A549 (cell line): Measurements from ENCODE around the gene PRTN3. TPM values are rescaled to one million over a fixed set of nuclear protein-coding genes. Genes with fewer than 3 reads are reported as not detected.
"Not testable (repeated sequence)": the region's sequence is repeated elsewhere in the genome, so short reads cannot be mapped to it uniquely, and the experiment has no call there.

ENCODE experiments used
- ATAC-seq, 2 experiments: fragments of 200-7000 bp in 1 of 2; fragments of >200 bp in 1 of 2; cut with Nextera tagmentation in 1 of 2; cut with Tn5 transposase in 1 of 2; 3 replicates each; pipeline versions ENCODE4 v1.8.0 to v1.9.1; 2018 to 2020; ENCODE audit warnings: mild to moderate bottlenecking in 1 of 2, moderate library complexity in 1 of 2
- CTCF ChIA-PET: fragments of 300-600 bp; sonication (Branson Sonifier 250); formaldehyde crosslinking; extraction: SDS; loops from one replicate; lab custom pipeline; 2021; ENCODE audit warnings: antibody characterized with exemption, inconsistent platforms; lab: Yijun Ruan, JAX
- POLR2A ChIA-PET: fragments of 350-600 bp; formaldehyde crosslinking; extraction: SDS; loops from one replicate; lab custom pipeline; 2021; ENCODE audit warnings: antibody characterized with exemption, inconsistent platforms; lab: Yijun Ruan, JAX
- DNase-seq, 2 experiments: peaks; one replicate each; pipeline versions ENCODE4 v3.0.0 to v3.0.0-alpha.2; 2011 to 2016; ENCODE audit warnings: low read depth in 1 of 2, low spot score in 1 of 2
- FAIRE-seq: peaks from 2 replicates; lab custom pipeline; 2011; peaks lifted over from hg19 to GRCh38; lab: Jason Lieb, UNC
- H3K27ac ChIP-seq, 2 experiments: fragments of >200 bp; sonication (Bioruptor Twin); formaldehyde crosslinking; 3 replicates each; pipeline ENCODE4 v1.5.1; 2016 to 2017
- H3K4me1 ChIP-seq: fragments of >200 bp; sonication (Bioruptor Twin); formaldehyde crosslinking; 3 replicates; pipeline ENCODE4 v1.6.1; 2016
- H3K4me2 ChIP-seq: fragments of >200 bp; sonication (Bioruptor Twin); formaldehyde crosslinking; 3 replicates; pipeline ENCODE4 v1.6.1; 2016
- H3K4me3 ChIP-seq: fragments of >200 bp; sonication (Bioruptor Twin); formaldehyde crosslinking; 3 replicates; pipeline ENCODE4 v1.5.1; 2016
- H3K9me3 ChIP-seq: fragments of >200 bp; sonication (Bioruptor Twin); formaldehyde crosslinking; 3 replicates; pipeline ENCODE4 v1.6.1; 2016
- CHD4 ChIP-seq: fragments of 200-600 bp; sonication (generic); IDR thresholded peaks from 2 replicates; pipeline ENCODE4 v1.6.1; 2016; ENCODE audit warnings: antibody characterized with exemption, mild to moderate bottlenecking, borderline replicate concordance
- EHMT2 ChIP-seq: fragments of 200-600 bp; sonication (generic); IDR thresholded peaks from 2 replicates; pipeline ENCODE4 v1.6.1; 2016; ENCODE audit warnings: antibody characterized with exemption, low read depth, mild to moderate bottlenecking, moderate library complexity
- FOSB ChIP-seq: fragments of 250-450 bp; sonication (Bioruptor Pico); IDR thresholded peaks from 2 replicates; pipeline ENCODE4 v1.5.0; 2020; ENCODE audit warnings: mild to moderate bottlenecking, moderate library complexity
- HEYL ChIP-seq: fragments of 250-450 bp; sonication (Bioruptor Pico); IDR thresholded peaks from 2 replicates; pipeline ENCODE4 v1.8.0; 2021; ENCODE audit warnings: mild to moderate bottlenecking, moderate library complexity
- HMGXB4 ChIP-seq: fragments of 250-450 bp; sonication (Bioruptor Pico); IDR thresholded peaks from 2 replicates; pipeline ENCODE4 v1.5.0; 2021; ENCODE audit warnings: mild to moderate bottlenecking, moderate library complexity, borderline replicate concordance
- HOXB13 ChIP-seq: fragments of 250-450 bp; sonication (Bioruptor Pico); IDR thresholded peaks from 2 replicates; pipeline ENCODE4 v1.5.0; 2020; ENCODE audit warnings: low read depth, mild to moderate bottlenecking, moderate library complexity
- JUN ChIP-seq, 2 experiments: fragments of >200 bp; sonication (Bioruptor Twin); formaldehyde crosslinking; IDR thresholded peaks; 2 replicates in 1 of 2; 3 replicates in 1 of 2; pipeline ENCODE4 v1.6.1; 2016 to 2017
- KDM5A ChIP-seq: fragments of 200-600 bp; sonication (generic); IDR thresholded peaks from 2 replicates; pipeline ENCODE4 v1.6.1; 2016; ENCODE audit warnings: antibody characterized with exemption, mild to moderate bottlenecking
- MAFK ChIP-seq: fragments of 450-650 bp; IDR thresholded peaks from 2 replicates; pipeline ENCODE4 v1.6.1; 2014; ENCODE audit not compliant: partially characterized antibody
- MAZ ChIP-seq: fragments of 150-350 bp; IDR thresholded peaks from 2 replicates; pipeline ENCODE4 v1.6.1; 2014; ENCODE audit warnings: antibody characterized with exemption, low read depth, low read length, borderline replicate concordance
- MYC ChIP-seq: IDR thresholded peaks from 2 replicates; pipeline ENCODE4 v1.6.1; 2012; ENCODE audit warnings: mild to moderate bottlenecking, inconsistent platforms, low read length, improper control_type of control experiment, borderline replicate concordance
- POLR2A ChIP-seq: IDR thresholded peaks from 2 replicates; pipeline ENCODE4 v1.6.1; 2012; ENCODE audit warnings: mild to moderate bottlenecking, low read length
- POLR2AphosphoS2 ChIP-seq: conservative IDR thresholded peaks from 2 replicates; pipeline ENCODE4 v1.6.1; 2012; ENCODE audit warnings: low read length, improper control_type of control experiment, inconsistent platforms
- RAD21 ChIP-seq, 2 experiments: fragments of >200 bp in 1 of 2; sonication (Bioruptor Twin) in 1 of 2; formaldehyde crosslinking in 1 of 2; IDR thresholded peaks in 1 of 2; conservative IDR thresholded peaks in 1 of 2; 2 replicates in 1 of 2; 3 replicates in 1 of 2; pipeline ENCODE4 v1.6.1; 2012 to 2018; ENCODE audit warnings: inconsistent platforms in 1 of 2
- RARB ChIP-seq: fragments of 250-450 bp; sonication (Bioruptor Pico); IDR thresholded peaks from 2 replicates; pipeline ENCODE4 v1.8.0; 2021; ENCODE audit warnings: mild to moderate bottlenecking, moderate library complexity
- REST ChIP-seq: fragments of 200-600 bp; sonication (generic); IDR thresholded peaks from 2 replicates; pipeline ENCODE4 v1.6.1; 2016; ENCODE audit warnings: antibody characterized with exemption, mild to moderate bottlenecking, moderate library complexity
- SMC3 ChIP-seq: fragments of >200 bp; sonication (Bioruptor Twin); formaldehyde crosslinking; IDR thresholded peaks from 3 replicates; pipeline ENCODE4 v1.6.1; 2018; ENCODE audit warnings: inconsistent platforms
- SREBF2 ChIP-seq: fragments of 450-650 bp; IDR thresholded peaks from 2 replicates; pipeline ENCODE4 v1.6.1; 2014; ENCODE audit warnings: mild to moderate bottlenecking, moderate library complexity
- TFCP2L1 ChIP-seq: fragments of 250-450 bp; sonication (Bioruptor Pico); IDR thresholded peaks from 2 replicates; pipeline ENCODE4 v1.5.0; 2021; ENCODE audit warnings: mild to moderate bottlenecking
- ZSCAN20 ChIP-seq: fragments of 250-450 bp; sonication (Bioruptor Pico); IDR thresholded peaks from 2 replicates; pipeline ENCODE4 v1.8.0; 2022; ENCODE audit warnings: mild to moderate bottlenecking, moderate library complexity
- WGBS: methylation state at CpG from one replicate; pipeline ENCODE4 v1.1.6; 2017; ENCODE audit errors: missing lambda C conversion rate; 5-methylcytosine and 5-hydroxymethylcytosine counted together
- polyA plus RNA-seq, 4 experiments: library from polyadenylated mRNA; depleted of rRNA in 3 of 4; stranded (reverse); fragments of >200 nt; fragmentation: RNase III in 1 of 4; extraction: RNeasy Plus Mini Kit Qiagen cat#74134 plus additional on column Dnase treatment in 1 of 4; gene quantifications; 2 replicates in 3 of 4; 3 replicates in 1 of 4; pipeline ENCODE4 v1.2.3, GENCODE V29; 2011 to 2017

PRTN3 gene
- polyA plus RNA-seq, 2 of the 4 experiments (the other 2 are of a cell fraction) = 0.21 to 0.39 TPM

DNA sequence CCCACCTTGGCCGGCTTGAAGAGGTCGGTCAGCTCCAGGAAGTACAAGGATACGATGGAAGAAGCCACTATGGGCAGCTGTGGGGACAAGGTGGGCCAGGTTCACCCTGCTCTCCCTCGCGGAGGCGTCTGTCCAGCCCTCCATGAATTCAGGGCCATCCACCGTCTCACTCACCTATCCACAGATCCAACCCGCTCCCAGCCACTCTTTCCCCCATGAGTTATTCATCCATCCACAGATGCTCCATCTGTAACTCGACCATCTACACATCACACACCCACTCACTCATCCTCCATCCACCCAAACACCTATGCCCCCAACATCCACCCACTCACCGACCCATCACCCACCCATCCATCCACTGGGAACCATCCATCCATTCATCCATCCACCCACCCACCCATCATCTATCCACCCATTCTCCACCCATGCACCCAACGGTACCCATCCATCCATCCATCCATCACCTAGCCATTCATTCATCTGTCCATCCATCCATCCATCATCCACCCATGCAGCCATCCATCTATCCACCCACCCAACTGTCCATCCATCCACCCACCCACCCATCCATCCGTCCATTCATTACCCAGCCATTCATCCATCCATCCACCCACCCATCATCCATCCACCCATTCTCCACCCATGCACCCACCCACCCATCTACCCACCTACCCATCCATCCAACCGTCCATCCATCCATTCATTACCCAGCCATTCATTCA, 24.9 kb upstream of the PRTN3 start:
- TF ChIP-seq SMC3 (no peak), MAZ (no peak), FOSB (CRISPR knock-in tag) (no peak), HMGXB4 (no peak), TFCP2L1 (CRISPR knock-in tag) (no peak), POLR2AphosphoS2 (no peak; the same call in 1 of the 2 replicates), HOXB13 (CRISPR knock-in tag) (no peak), SREBF2 (no peak), JUN (IDR thresholded peaks at IDR 0.05) (no peak), RAD21 (conservative IDR thresholded peaks at IDR 0.05 in 1 of 2, IDR thresholded peaks at IDR 0.05 in 1 of 2) (no peak), EHMT2 (no peak)
- DNase-seq (no peak), ATAC-seq (peak; percentile 6 to 16; a peak in 4 of 6 replicates), FAIRE-seq (no peak)
- Histone ChIP-seq H3K4me2 (no peak overlapping the region), H3K27ac (no peak overlapping the region), H3K9me3 (no peaks in the 10 kb centered on the region), H3K4me3 (no peak overlapping the region), H3K4me1 (no peaks in the 10 kb centered on the region)
- WGBS = 94% methylated on average over 12 of the region's 13 CpGs
- CTCF ChIA-PET = interaction anchor here (1.1 kb wide), 1 partner anchor 17 kb away, joined by 4 read pairs; no protein-coding TSS in a partner anchor
- POLR2A ChIA-PET = no interaction called here

DNA sequence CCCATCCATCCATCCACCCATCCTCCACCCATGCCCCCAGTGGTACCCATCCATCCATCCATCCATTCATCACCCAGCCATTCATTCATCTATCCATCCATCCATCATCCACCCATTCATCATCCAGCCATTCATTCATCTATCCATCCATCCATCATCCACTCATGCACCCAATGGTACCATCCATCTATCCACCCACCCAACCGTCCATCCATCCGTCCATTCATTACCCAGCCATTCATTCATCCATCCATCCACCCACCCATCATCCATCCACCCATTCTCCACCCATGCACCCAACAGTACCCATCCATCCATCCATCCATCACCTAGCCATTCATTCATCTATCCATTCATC, 24.3 kb upstream of the PRTN3 start:
- no peak overlapping the region for H3K4me3 ChIP-seq
- TF ChIP-seq MYC = no peak
- no peak for TF ChIP-seq RARB (CRISPR knock-in tag)
- TF ChIP-seq KDM5A = no peak
- no peak for TF ChIP-seq HEYL (CRISPR knock-in tag)
- no peak for TF ChIP-seq RAD21 (conservative IDR thresholded peaks at IDR 0.05 in 1 of 2, IDR thresholded peaks at IDR 0.05 in 1 of 2)
- no peak for TF ChIP-seq MAFK
- TF ChIP-seq REST = no peak
- no peak for TF ChIP-seq CHD4
- TF ChIP-seq ZSCAN20 (CRISPR knock-in tag) = no peak
- TF ChIP-seq POLR2A = no peak
- H3K4me2 ChIP-seq = no peak overlapping the region
- ChIA-PET POLR2A (no interaction called here), CTCF (no interaction called here)
- H3K4me1 ChIP-seq = no peaks in the 10 kb centered on the region
- 93% methylated on average over 2 of the region's 2 CpGs for WGBS
- H3K27ac ChIP-seq = no peak overlapping the region
- no peaks in the 10 kb centered on the region for H3K9me3 ChIP-seq
- ATAC-seq = peak in 1 of 2 experiments; percentile 1; a peak in 1 of 6 replicates
- FAIRE-seq = no peak
- DNase-seq = no peak

DNA sequence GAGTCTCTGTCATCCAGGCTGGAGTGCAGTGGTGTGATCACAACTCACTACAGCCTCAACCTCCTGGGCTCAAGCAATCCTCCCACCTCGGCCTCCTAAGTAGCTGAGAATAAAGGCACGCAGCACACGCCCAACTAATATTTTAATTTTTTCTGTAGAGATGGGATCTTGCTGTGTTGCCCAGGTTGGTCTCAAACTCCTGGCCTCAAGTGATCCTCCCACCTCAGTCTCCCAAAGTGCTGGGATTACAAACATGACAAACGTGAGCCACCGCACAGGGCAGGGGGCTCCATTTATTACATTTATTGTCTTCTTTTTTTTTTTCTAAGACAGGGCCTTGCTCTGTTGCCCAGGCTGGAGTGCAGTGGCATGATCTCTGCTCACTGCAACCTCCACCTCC, 20.6 kb upstream of the PRTN3 start:
- POLR2A ChIA-PET, H3K9me3 ChIP-seq, H3K4me1 ChIP-seq, DNase-seq, ATAC-seq, H3K4me3 ChIP-seq, H3K4me2 ChIP-seq, H3K27ac ChIP-seq, FAIRE-seq: not testable (repeated sequence)
- WGBS = 76% methylated on average over 5 of the region's 5 CpGs
- CTCF ChIA-PET = interaction anchor here (0.6 kb wide), 1 partner anchor 158 kb away, joined by 3 read pairs; no protein-coding TSS in a partner anchor
